Spleen (tissue), 7 donors: ENCODE data around the gene PSMB2.

Experiments used
- POLR2AphosphoS5 ChIP-seq, 3 donors: sonication (generic); formaldehyde crosslinking; IDR thresholded peaks; one replicate each; pipeline ENCODE4 v1.5.1; 2017; ENCODE audit warnings: antibody characterized with exemption in 3 of 3
- TF ChIP-seq, protein P1 (sequence below), 11 experiments: fragments of 200-600 bp in 7 of 11; fragments of 450-650 bp in 4 of 11; sonication (generic) in 4 of 11; IDR thresholded peaks in 8 of 11; conservative IDR thresholded peaks in 3 of 11; 1 replicate in 7 of 11; 2 replicates in 4 of 11; pipeline versions ENCODE4 v1.4.0 to v1.8.0; 2016 to 2021; ENCODE audit warnings: antibody characterized with exemption in 11 of 11, inconsistent platforms in 4 of 11, mild to moderate bottlenecking in 1 of 11
- donor health status: DM: no; HTN: no; CAD: no; lungs with moderate emphysema.
- donor health status: DM: no; HTN: no; CAD: no.
- donor health status: DM: no; HTN: no; CAD: no.

DNA sequence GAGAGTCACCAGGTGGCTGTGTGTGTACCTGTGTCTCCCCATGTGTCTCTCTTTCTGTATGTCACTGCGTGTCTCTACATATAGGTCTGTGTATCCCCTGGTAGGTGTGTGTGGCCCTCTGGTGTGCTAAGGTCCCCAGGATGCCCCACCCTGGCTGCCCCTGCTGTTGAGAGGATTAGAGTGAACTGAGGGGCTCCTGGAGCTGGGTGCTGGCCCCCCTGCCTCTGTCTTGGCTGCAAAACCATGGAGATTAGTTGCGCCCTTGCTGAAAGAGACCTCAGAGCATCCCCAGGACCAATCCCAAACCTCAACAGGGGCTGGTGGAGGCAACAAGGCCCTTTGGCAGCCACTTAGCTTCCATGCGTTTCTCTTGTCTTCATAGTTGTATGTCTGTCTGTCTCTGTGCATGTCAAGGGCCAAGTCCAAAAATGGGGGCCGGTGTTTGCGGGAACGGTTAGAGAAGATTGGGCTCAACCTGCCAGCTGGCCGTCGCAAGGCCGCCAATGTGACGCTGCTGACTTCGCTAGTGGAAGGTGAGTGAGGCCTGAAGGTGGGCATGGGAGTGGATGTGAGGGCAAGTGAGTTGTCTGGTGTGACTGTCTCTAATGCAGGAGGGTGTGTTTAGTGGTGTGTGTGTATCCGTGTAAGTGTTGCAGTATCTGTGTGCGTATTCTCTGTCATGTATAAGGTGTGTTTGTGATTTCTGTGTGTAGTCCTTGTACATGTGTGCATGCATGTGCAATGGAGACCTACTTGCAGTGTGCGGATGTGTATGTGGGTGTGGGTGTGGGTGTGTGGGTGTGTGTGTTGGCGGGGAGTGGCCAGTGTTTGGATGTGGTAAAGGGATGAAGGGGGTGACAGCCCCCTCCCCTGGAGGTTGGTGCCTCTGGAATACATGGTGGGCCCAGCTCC is 51.6 kb downstream of the PSMB2 start:
- TF ChIP-seq, protein P1, sequence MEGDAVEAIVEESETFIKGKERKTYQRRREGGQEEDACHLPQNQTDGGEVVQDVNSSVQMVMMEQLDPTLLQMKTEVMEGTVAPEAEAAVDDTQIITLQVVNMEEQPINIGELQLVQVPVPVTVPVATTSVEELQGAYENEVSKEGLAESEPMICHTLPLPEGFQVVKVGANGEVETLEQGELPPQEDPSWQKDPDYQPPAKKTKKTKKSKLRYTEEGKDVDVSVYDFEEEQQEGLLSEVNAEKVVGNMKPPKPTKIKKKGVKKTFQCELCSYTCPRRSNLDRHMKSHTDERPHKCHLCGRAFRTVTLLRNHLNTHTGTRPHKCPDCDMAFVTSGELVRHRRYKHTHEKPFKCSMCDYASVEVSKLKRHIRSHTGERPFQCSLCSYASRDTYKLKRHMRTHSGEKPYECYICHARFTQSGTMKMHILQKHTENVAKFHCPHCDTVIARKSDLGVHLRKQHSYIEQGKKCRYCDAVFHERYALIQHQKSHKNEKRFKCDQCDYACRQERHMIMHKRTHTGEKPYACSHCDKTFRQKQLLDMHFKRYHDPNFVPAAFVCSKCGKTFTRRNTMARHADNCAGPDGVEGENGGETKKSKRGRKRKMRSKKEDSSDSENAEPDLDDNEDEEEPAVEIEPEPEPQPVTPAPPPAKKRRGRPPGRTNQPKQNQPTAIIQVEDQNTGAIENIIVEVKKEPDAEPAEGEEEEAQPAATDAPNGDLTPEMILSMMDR (IDR thresholded peaks at IDR 0.05 in 8 of 11, conservative IDR thresholded peaks at IDR 0.05 in 3 of 11), result no peak
- TF ChIP-seq POLR2AphosphoS5 (IDR thresholded peaks at IDR 0.05), result no peak
